CD8-positive, alpha-beta memory T cell (primary cell): ENCODE results near the gene TXNDC2. TPM values are rescaled to one million over a fixed set of nuclear protein-coding genes. Genes with fewer than 3 reads are reported as not detected.
"Not testable (repeated sequence)": the region's sequence is repeated elsewhere in the genome, so short reads cannot be mapped to it uniquely, and the experiment has no call there.

Experiments used
- CTCF ChIA-PET: fragments of 350-600 bp; sonication (Branson Sonifier 250); formaldehyde crosslinking; loops from one replicate; lab custom pipeline; 2021; ENCODE audit warnings: antibody characterized with exemption; lab: Charles Lee
- POLR2A ChIA-PET: fragments of 350-600 bp; sonication (Branson Sonifier 250); formaldehyde crosslinking; loops from one replicate; lab custom pipeline; 2021; ENCODE audit warnings: antibody characterized with exemption; lab: Charles Lee
- DNase-seq, 5 donors: peaks; one replicate each; pipeline versions ENCODE4 v3.0.0 to v3.0.0-alpha.2; 2020 to 2022; ENCODE audit warnings: mixed read lengths in 1 of 5
- H3K27ac ChIP-seq: one replicate; pipeline ENCODE4 v1.7.0; 2013; ENCODE audit warnings: low read depth, mild to moderate bottlenecking, low read length, moderate library complexity
- H3K27me3 ChIP-seq: 2 replicates; pipeline ENCODE4 v1.7.0; 2013; ENCODE audit warnings: low read length, mild to moderate bottlenecking; ENCODE audit not compliant: insufficient read depth, poor library complexity, severe bottlenecking
- H3K36me3 ChIP-seq: 2 replicates; pipeline ENCODE4 v1.7.0; 2013; ENCODE audit warnings: mild to moderate bottlenecking, low read length, moderate library complexity; ENCODE audit not compliant: insufficient read depth
- H3K4me1 ChIP-seq: 2 replicates; pipeline ENCODE4 v1.7.0; 2013; ENCODE audit warnings: mild to moderate bottlenecking, low read length, moderate library complexity; ENCODE audit not compliant: insufficient read depth
- H3K4me3 ChIP-seq: 2 replicates; pipeline ENCODE4 v1.7.0; 2013; ENCODE audit warnings: mild to moderate bottlenecking, low read length
- H3K9me3 ChIP-seq: 2 replicates; pipeline ENCODE4 v1.7.0; 2013; ENCODE audit warnings: mild to moderate bottlenecking, low read length
- H3K27ac Mint-ChIP-seq, 8 donors: one replicate each; pipeline ENCODE4 v1.8.0; 2020 to 2021; ENCODE audit warnings: mixed read lengths in 8 of 8, mild to moderate bottlenecking in 6 of 8, inconsistent platforms in 3 of 8, moderate library complexity in 3 of 8
- H3K27me3 Mint-ChIP-seq, 2 donors: one replicate each; pipeline ENCODE4 v1.8.0; 2020 to 2021; ENCODE audit warnings: mixed read lengths in 2 of 2, mild to moderate bottlenecking in 1 of 2, moderate library complexity in 1 of 2
- H3K36me3 Mint-ChIP-seq, 3 donors: one replicate each; pipeline ENCODE4 v1.8.0; 2020 to 2021; ENCODE audit warnings: mixed read lengths in 3 of 3, inconsistent platforms in 1 of 3, mild to moderate bottlenecking in 1 of 3
- H3K4me1 Mint-ChIP-seq, 3 donors: one replicate each; pipeline ENCODE4 v1.8.0; 2020 to 2021; ENCODE audit warnings: mixed read lengths in 3 of 3, inconsistent platforms in 1 of 3, mild to moderate bottlenecking in 1 of 3
- H3K4me3 Mint-ChIP-seq, 7 donors: one replicate each; pipeline ENCODE4 v1.8.0; 2020 to 2021; ENCODE audit warnings: mixed read lengths in 7 of 7, mild to moderate bottlenecking in 6 of 7, moderate library complexity in 4 of 7, inconsistent platforms in 2 of 7
- H3K9me3 Mint-ChIP-seq, 5 donors: one replicate each; pipeline ENCODE4 v1.8.0; 2020 to 2022; ENCODE audit warnings: mixed read lengths in 5 of 5, mild to moderate bottlenecking in 3 of 5, moderate library complexity in 2 of 5, inconsistent platforms in 1 of 5
- polyA plus RNA-seq: library from polyadenylated mRNA; unstranded; fragments of 300-500 nt; fragmentation: Illumina TruSeq; gene quantifications from one replicate; pipeline ENCODE4 v1.2.3, GENCODE V29; 2021
- total RNA-seq, 2 experiments: library from RNA; stranded (reverse); gene quantifications; one replicate each; pipeline ENCODE4 v1.2.3, GENCODE V29; 2021

Gene TXNDC2
- total and polyA plus RNA-seq, 3 experiments from 2014 or later, result not detected

DNA sequence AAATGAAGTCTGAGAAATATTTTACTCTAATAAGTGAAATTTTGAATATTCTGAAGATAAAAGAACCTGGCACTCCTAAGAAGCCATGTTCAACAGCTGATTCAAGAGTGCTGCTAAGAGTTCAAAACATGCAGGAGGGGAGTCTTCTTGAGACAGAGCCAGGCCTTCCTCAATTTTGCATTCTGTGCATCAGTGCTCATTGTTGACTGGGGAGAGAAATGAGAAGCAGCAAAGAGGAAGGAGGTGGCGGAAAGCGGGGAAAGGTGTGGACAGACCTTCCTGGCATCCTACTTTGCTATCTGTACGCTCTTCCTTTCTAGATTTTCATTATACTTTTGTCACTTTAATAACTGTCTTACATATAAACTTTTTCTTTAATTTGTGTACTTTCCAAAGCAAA lies 29.7 kb upstream of the TXNDC2 start:
- ChIA-PET POLR2A (no interaction called here), CTCF (no interaction called here)
- Mint-ChIP-seq H3K4me3 (no peak overlapping the region), H3K27ac (no peak overlapping the region), H3K27me3 (peaks cover 0 to 11% of the 10 kb centered on the region in 2 donors), H3K36me3 (no peaks in the 10 kb centered on the region), H3K4me1 (no peaks in the 10 kb centered on the region), H3K9me3 (no peaks in the 10 kb centered on the region)
- Histone ChIP-seq H3K27me3 (no peaks in the 10 kb centered on the region), H3K36me3 (no peaks in the 10 kb centered on the region), H3K27ac (no peak overlapping the region), H3K9me3 (no peaks in the 10 kb centered on the region), H3K4me1 (no peaks in the 10 kb centered on the region), H3K4me3 (no peak overlapping the region)
- no peak for DNase-seq

DNA sequence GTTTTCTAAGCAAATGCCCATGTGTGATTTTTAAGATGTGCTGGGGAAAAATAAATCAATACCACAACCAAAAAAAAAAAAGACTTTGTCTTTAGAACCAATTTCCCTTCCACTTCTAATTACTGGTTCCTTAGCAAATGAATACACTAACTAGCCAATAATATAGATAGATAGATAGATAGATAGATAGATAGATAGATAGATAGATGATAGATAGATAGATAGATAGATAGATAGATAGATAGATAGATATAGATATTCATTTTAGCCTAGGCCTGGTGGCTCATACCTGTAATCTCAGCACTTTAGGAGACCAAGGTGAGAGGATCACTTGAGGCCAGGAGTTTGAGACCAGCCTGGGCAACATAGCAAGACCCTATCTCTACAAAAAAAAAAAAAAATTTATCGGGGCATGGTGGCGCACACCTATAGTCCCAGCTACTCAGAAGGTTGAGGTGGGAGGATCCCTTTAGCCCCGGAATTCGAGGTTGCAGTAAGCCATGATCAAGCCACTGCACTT lies 28.2 kb upstream of the TXNDC2 start:
- H3K4me1 ChIP-seq, CTCF ChIA-PET, H3K9me3 ChIP-seq, H3K27me3 ChIP-seq, H3K36me3 Mint-ChIP-seq, H3K27ac Mint-ChIP-seq, H3K36me3 ChIP-seq, H3K9me3 Mint-ChIP-seq, H3K4me3 Mint-ChIP-seq, H3K27ac ChIP-seq, H3K4me1 Mint-ChIP-seq, H3K4me3 ChIP-seq, DNase-seq, POLR2A ChIA-PET: not testable (repeated sequence)
- peaks cover 2 to 11% of the 10 kb centered on the region in 2 donors for H3K27me3 Mint-ChIP-seq

DNA sequence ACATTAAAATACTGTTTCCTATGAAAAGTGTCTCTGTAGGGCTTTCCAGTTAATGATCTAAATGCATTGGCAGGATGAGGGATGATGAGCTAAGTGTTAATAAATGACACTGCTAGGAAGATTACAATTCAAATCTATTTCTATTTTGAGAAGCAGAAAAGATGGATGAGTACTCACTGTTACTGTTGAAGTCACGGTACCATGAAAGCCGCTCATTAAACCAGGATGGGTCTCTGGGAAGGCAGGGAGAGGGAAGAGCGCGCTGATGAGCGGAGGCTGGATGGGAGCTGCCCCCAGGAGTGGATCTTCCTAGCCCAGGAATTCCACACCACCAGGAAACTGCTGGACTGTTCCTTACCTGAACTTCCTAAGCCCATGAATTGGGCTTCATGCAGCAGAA lies 27.1 kb upstream of the TXNDC2 start:
- peaks cover 5 to 11% of the 10 kb centered on the region in 2 donors for H3K27me3 Mint-ChIP-seq
- no peaks in the 10 kb centered on the region for H3K27me3 ChIP-seq
- H3K9me3 ChIP-seq, result no peaks in the 10 kb centered on the region
- CTCF ChIA-PET, result no interaction called here
- H3K4me3 Mint-ChIP-seq, result no peak overlapping the region
- no peaks in the 10 kb centered on the region for H3K9me3 Mint-ChIP-seq
- DNase-seq, result no peak
- H3K4me1 Mint-ChIP-seq, result no peaks in the 10 kb centered on the region
- H3K27ac ChIP-seq, result no peak overlapping the region
- H3K36me3 Mint-ChIP-seq, result no peaks in the 10 kb centered on the region
- H3K4me1 ChIP-seq, result no peaks in the 10 kb centered on the region
- H3K27ac Mint-ChIP-seq, result no peak overlapping the region
- no peak overlapping the region for H3K4me3 ChIP-seq
- H3K36me3 ChIP-seq, result no peaks in the 10 kb centered on the region
- POLR2A ChIA-PET, result no interaction called here

DNA sequence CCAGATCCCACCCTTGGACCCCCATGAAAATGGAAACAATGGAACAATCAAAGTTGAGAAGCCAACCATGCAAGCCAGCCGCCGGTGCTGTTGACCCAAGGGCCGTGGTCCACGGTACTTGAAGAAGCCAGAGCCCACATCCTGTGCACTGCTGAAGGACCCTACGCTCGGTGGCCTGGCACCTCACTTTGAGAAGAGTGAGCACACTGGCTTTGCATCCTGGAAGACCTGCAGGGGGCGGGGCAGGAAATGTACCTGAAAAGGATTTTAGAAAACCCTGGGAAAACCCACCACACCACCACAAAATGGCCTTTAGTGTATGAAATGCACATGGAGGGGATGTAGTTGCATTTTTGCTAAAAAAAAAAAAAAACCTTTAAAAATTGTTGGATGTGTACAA lies 26.5 kb upstream of the TXNDC2 start:
- Mint-ChIP-seq H3K27me3 (peaks cover 10 to 14% of the 10 kb centered on the region in 2 donors), H3K9me3 (no peaks in the 10 kb centered on the region), H3K36me3 (no peaks in the 10 kb centered on the region), H3K4me1 (no peaks in the 10 kb centered on the region), H3K27ac (no peak overlapping the region), H3K4me3 (no peak overlapping the region)
- Histone ChIP-seq H3K27me3 (no peaks in the 10 kb centered on the region), H3K4me3 (no peak overlapping the region), H3K4me1 (no peaks in the 10 kb centered on the region), H3K36me3 (no peaks in the 10 kb centered on the region), H3K27ac (no peak overlapping the region), H3K9me3 (no peaks in the 10 kb centered on the region)
- ChIA-PET POLR2A (no interaction called here), CTCF (no interaction called here)
- no peak for DNase-seq

DNA sequence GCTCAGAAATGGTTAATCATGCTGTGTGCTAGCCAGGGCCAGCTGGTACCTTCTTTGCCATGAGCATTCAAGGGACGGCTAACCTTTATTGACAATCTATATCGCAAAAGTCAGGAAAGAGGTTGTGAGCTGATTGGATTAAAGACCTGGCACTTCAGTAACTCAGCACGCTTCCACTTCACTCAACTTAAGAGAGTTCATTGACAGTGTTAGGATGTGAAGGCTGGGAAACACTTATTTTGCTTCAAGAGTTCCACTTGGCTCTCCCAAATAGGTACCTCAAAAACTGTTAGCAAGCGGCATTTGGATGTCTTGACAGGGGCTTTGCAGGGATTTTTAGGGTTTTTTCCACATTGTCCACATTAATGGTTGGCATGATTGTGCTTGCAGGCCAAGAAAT lies 25.1 kb upstream of the TXNDC2 start:
- DNase-seq, result no peak
- peaks cover 7 to 10% (median 9%) of the 10 kb centered on the region in 5 donors for H3K9me3 Mint-ChIP-seq
- H3K27ac ChIP-seq, result no peak overlapping the region
- H3K27me3 ChIP-seq, result no peaks in the 10 kb centered on the region
- ChIA-PET POLR2A (no interaction called here), CTCF (no interaction called here)
- H3K4me1 Mint-ChIP-seq, result no peaks in the 10 kb centered on the region
- H3K27ac Mint-ChIP-seq, result no peak overlapping the region
- no peak overlapping the region for H3K4me3 Mint-ChIP-seq
- peaks cover 0 to 3% (median 0%) of the 10 kb centered on the region in 3 donors for H3K36me3 Mint-ChIP-seq
- peaks cover 10 to 13% of the 10 kb centered on the region in 2 donors for H3K27me3 Mint-ChIP-seq
- H3K36me3 ChIP-seq, result no peaks in the 10 kb centered on the region
- H3K9me3 ChIP-seq, result no peaks in the 10 kb centered on the region
- no peaks in the 10 kb centered on the region for H3K4me1 ChIP-seq
- no peak overlapping the region for H3K4me3 ChIP-seq

DNA sequence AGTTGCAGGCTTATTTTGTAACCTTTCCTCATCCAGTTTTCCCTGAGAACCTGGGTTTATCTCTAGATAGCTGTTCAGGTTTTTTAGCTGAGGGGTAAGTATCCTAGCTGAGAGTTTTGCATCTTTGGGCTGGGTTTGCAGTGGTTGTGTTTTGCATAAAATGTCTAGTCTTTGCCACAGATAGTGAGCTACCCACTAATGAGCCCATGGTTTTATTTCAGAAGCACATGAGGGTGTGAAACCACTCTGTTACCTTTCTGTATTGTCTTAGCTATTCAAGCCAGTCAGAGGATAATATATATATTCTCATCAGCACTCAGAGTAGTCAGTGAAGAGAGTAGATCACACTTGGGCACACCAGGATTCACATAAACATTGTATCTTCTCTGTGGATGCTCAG lies 24.6 kb upstream of the TXNDC2 start:
- H3K4me1 ChIP-seq, result no peaks in the 10 kb centered on the region
- H3K4me1 Mint-ChIP-seq, result no peaks in the 10 kb centered on the region
- H3K27me3 ChIP-seq, result no peaks in the 10 kb centered on the region
- H3K9me3 Mint-ChIP-seq, result peaks cover 12 to 14% (median 14%) of the 10 kb centered on the region in 5 donors
- ChIA-PET CTCF (no interaction called here), POLR2A (no interaction called here)
- H3K9me3 ChIP-seq, result no peaks in the 10 kb centered on the region
- H3K36me3 Mint-ChIP-seq, result peaks cover 0 to 8% (median 0%) of the 10 kb centered on the region in 3 donors
- peaks cover 11 to 17% of the 10 kb centered on the region in 2 donors for H3K27me3 Mint-ChIP-seq
- no peak overlapping the region for H3K4me3 ChIP-seq
- DNase-seq, result no peak
- no peak overlapping the region for H3K27ac ChIP-seq
- no peaks in the 10 kb centered on the region for H3K36me3 ChIP-seq
- no peak overlapping the region for H3K4me3 Mint-ChIP-seq
- H3K27ac Mint-ChIP-seq, result no peak overlapping the region

DNA sequence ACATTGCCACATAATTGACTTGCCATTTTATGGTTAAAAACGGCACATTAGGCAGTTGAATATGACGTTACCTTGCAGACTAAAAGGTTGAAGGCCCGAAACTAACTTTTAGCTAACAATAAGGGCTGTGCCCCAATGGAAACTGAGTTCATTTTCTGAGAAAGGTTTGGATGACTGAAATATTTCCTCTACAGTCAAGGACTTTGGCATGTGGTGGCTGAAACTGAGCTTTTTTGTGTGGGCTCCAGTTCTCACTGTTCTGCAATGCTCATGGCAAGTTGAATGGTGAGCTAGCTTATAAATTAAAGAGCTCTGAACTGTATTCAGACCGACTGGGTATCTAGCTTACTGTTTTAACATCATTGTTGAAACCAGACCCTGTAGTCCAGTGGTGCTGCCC lies 23.8 kb upstream of the TXNDC2 start:
- peaks cover 0 to 8% (median 0%) of the 10 kb centered on the region in 3 donors for H3K36me3 Mint-ChIP-seq
- H3K27ac Mint-ChIP-seq, result no peak overlapping the region
- no peaks in the 10 kb centered on the region for H3K9me3 ChIP-seq
- H3K27me3 Mint-ChIP-seq, result peaks cover 13 to 17% of the 10 kb centered on the region in 2 donors
- ChIA-PET POLR2A (no interaction called here), CTCF (interaction anchor here (0.9 kb wide), 1 partner anchor 12 kb away, joined by 3 read pairs; no protein-coding TSS in a partner anchor)
- H3K27ac ChIP-seq, result no peak overlapping the region
- H3K4me3 Mint-ChIP-seq, result no peak overlapping the region
- no peaks in the 10 kb centered on the region for H3K36me3 ChIP-seq
- H3K4me1 ChIP-seq, result no peaks in the 10 kb centered on the region
- DNase-seq, result no peak
- H3K4me1 Mint-ChIP-seq, result no peaks in the 10 kb centered on the region
- no peak overlapping the region for H3K4me3 ChIP-seq
- H3K27me3 ChIP-seq, result no peaks in the 10 kb centered on the region
- H3K9me3 Mint-ChIP-seq, result peaks cover 13 to 21% (median 15%) of the 10 kb centered on the region in 5 donors

DNA sequence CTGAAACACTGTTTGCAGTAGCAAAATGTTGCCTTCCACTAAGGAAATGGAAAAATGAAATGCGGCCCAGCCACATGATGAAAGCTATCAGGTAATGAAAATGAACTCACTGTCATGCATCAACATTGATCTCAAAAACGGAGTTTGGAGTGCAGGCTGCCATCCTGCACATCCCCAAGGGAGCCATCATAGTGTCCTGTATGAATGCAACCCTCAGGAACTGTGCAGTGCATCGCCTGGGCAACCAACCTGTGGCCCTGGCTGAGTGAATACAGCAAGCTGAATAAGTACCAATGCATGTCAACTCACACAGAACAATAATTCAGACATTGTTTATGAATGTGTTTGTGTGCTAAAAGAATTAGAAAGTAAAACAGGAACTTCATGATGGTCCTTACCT lies 23.1 kb upstream of the TXNDC2 start:
- Histone ChIP-seq H3K4me1 (no peaks in the 10 kb centered on the region), H3K27me3 (no peaks in the 10 kb centered on the region), H3K36me3 (no peaks in the 10 kb centered on the region), H3K27ac (no peak overlapping the region), H3K4me3 (no peak overlapping the region), H3K9me3 (no peaks in the 10 kb centered on the region)
- Mint-ChIP-seq H3K4me1 (no peaks in the 10 kb centered on the region), H3K27ac (no peak overlapping the region), H3K36me3 (peaks cover 0 to 8% (median 0%) of the 10 kb centered on the region in 3 donors), H3K27me3 (peaks cover 14 to 17% of the 10 kb centered on the region in 2 donors), H3K4me3 (no peak overlapping the region), H3K9me3 (peaks cover 13 to 23% (median 17%) of the 10 kb centered on the region in 5 donors)
- POLR2A ChIA-PET, result no interaction called here
- DNase-seq, result no peak
- CTCF ChIA-PET, result no interaction called here
